CD4-positive, alpha-beta T cell (primary cell): ENCODE results near the gene HELQ. TPM values are rescaled to one million over a fixed set of nuclear protein-coding genes. Genes with fewer than 3 reads are reported as not detected.

Experiments used
- ATAC-seq: fragments of 200-7000 bp; cut with Tn5 transposase; one replicate; pipeline ENCODE4 v1.10.0; 2022; ENCODE audit warnings: mild to moderate bottlenecking; ENCODE audit not compliant: poor library complexity
- CTCF ChIA-PET: fragments of 350-600 bp; sonication (Branson Sonifier 250); formaldehyde crosslinking; loops from one replicate; lab custom pipeline; 2021; ENCODE audit warnings: antibody characterized with exemption, inconsistent platforms; lab: Charles Lee
- POLR2A ChIA-PET: fragments of 350-600 bp; sonication (Branson Sonifier 250); formaldehyde crosslinking; loops from one replicate; lab custom pipeline; 2021; ENCODE audit warnings: antibody characterized with exemption, inconsistent platforms; lab: Charles Lee
- DNase-seq, 14 experiments: peaks; one replicate each; pipeline ENCODE4 v3.0.0-alpha.2; 2013 to 2020; ENCODE audit warnings: mixed read lengths in 2 of 14
- H3K27ac ChIP-seq, 2 donors: one replicate each; pipeline versions ENCODE4 v1.5.1 to v1.7.0; 2013; ENCODE audit warnings: low read length in 2 of 2, low read depth in 1 of 2, mild to moderate bottlenecking in 1 of 2
- H3K27me3 ChIP-seq, 2 experiments: 1 replicate in 1 of 2; 2 replicates in 1 of 2; pipeline versions ENCODE4 v1.6.1 to v1.7.0; 2013; ENCODE audit warnings: low read length in 2 of 2, control low read depth in 1 of 2, mild to moderate bottlenecking in 1 of 2, moderate library complexity in 1 of 2; ENCODE audit not compliant: insufficient read depth in 2 of 2, control insufficient read depth in 1 of 2
- H3K36me3 ChIP-seq: one replicate; pipeline ENCODE4 v1.6.1; 2013; ENCODE audit warnings: low read length, control low read depth; ENCODE audit not compliant: insufficient read depth
- H3K4me1 ChIP-seq: one replicate; pipeline ENCODE4 v1.6.1; 2013; ENCODE audit warnings: low read length, control low read depth; ENCODE audit not compliant: insufficient read depth
- H3K4me3 ChIP-seq: one replicate; pipeline ENCODE4 v1.5.1; 2013; ENCODE audit warnings: mild to moderate bottlenecking, low read length, moderate library complexity
- H3K9me3 ChIP-seq, 2 experiments: 1 replicate in 1 of 2; 2 replicates in 1 of 2; pipeline versions ENCODE4 v1.6.1 to v1.7.0; 2013; ENCODE audit warnings: low read length in 2 of 2, mild to moderate bottlenecking in 2 of 2, control low read depth in 1 of 2, moderate library complexity in 1 of 2; ENCODE audit not compliant: control insufficient read depth in 1 of 2, insufficient read depth in 1 of 2
- H3K27ac Mint-ChIP-seq: one replicate; pipeline ENCODE4 v1.8.0; 2020; ENCODE audit warnings: mixed read lengths
- H3K27me3 Mint-ChIP-seq: one replicate; pipeline ENCODE4 v1.8.0; 2021; ENCODE audit warnings: mixed read lengths
- H3K36me3 Mint-ChIP-seq: one replicate; pipeline ENCODE4 v1.8.0; 2021; ENCODE audit warnings: low read depth, mixed read lengths
- H3K4me1 Mint-ChIP-seq: one replicate; pipeline ENCODE4 v1.8.0; 2021; ENCODE audit warnings: low read depth, mixed read lengths
- H3K4me3 Mint-ChIP-seq: one replicate; pipeline ENCODE4 v1.8.0; 2020; ENCODE audit warnings: mild to moderate bottlenecking, mixed read lengths
- H3K9me3 Mint-ChIP-seq: one replicate; pipeline ENCODE4 v1.8.0; 2020; ENCODE audit warnings: mixed read lengths
- CTCF ChIP-seq: fragments of 200-600 bp; IDR thresholded peaks from one replicate; pipeline ENCODE4 v1.8.0; 2022; ENCODE audit warnings: antibody characterized with exemption, mild to moderate bottlenecking
- intact Hi-C, 2 experiments: fragments of 100-400 bp; cut with DNase I in 1 of 2; cut with micrococcal nuclease in 1 of 2; formaldehyde crosslinking; loops; one replicate each; pipeline versions ENCODE4 v1.15.1 to v1.9.0; 2023 to 2025; cut with DNase I, micrococcal nuclease
- total RNA-seq, 174 experiments: library from RNA in 2 of 174; stranded (reverse) in 2 of 174; gene quantifications; one replicate each; pipeline ENCODE4 v1.2.3 and lab custom pipeline; 2021 to 2026

Gene HELQ
- total RNA-seq, 2 experiments from 2014 or later: 21.5 to 24.1 TPM

- no peak overlapping the region for H3K27ac Mint-ChIP-seq
- Histone ChIP-seq H3K9me3 (no peaks in the 10 kb centered on the region), H3K4me1 (no peaks in the 10 kb centered on the region), H3K27me3 (no peaks in the 10 kb centered on the region), H3K4me3 (no peak overlapping the region), H3K36me3 (peaks cover 85% of the 10 kb centered on the region), H3K27ac (no peak overlapping the region)
- intact Hi-C loops: no loop called here
- H3K4me3 Mint-ChIP-seq: no peak overlapping the region
- no peaks in the 10 kb centered on the region for H3K9me3 Mint-ChIP-seq
- no peaks in the 10 kb centered on the region for H3K4me1 Mint-ChIP-seq
- ATAC-seq (no peak), DNase-seq (no peak)
- no peaks in the 10 kb centered on the region for H3K27me3 Mint-ChIP-seq
- peaks cover 87% of the 10 kb centered on the region for H3K36me3 Mint-ChIP-seq
- no peak for TF ChIP-seq CTCF
- ChIA-PET POLR2A (no interaction called here), CTCF (no interaction called here)
These were observed 38.1 kb downstream of the HELQ start for GRCh38 chr4:83417566-83417965.

- no peak for DNase-seq
- H3K4me1 ChIP-seq: no peaks in the 10 kb centered on the region
- POLR2A ChIA-PET: no interaction called here
- no peak overlapping the region for H3K27ac ChIP-seq
- no peaks in the 10 kb centered on the region for H3K4me1 Mint-ChIP-seq
- no peaks in the 10 kb centered on the region for H3K9me3 ChIP-seq
- H3K36me3 Mint-ChIP-seq: peaks cover 94% of the 10 kb centered on the region
- ATAC-seq: no peak
- H3K4me3 ChIP-seq: no peak overlapping the region
- intact Hi-C loops: no loop called here
- no peak for TF ChIP-seq CTCF
- CTCF ChIA-PET: no interaction called here
- no peak overlapping the region for H3K4me3 Mint-ChIP-seq
- H3K9me3 Mint-ChIP-seq: no peaks in the 10 kb centered on the region
- no peaks in the 10 kb centered on the region for H3K27me3 ChIP-seq
- no peaks in the 10 kb centered on the region for H3K27me3 Mint-ChIP-seq
- peaks cover 73% of the 10 kb centered on the region for H3K36me3 ChIP-seq
- no peak overlapping the region for H3K27ac Mint-ChIP-seq
These were observed 41.9 kb downstream of the HELQ start for GRCh38 chr4:83413676-83414075.

GRCh38 chr4:83408908-83409307 lies 46.7 kb downstream of the HELQ start:
- intact Hi-C loops: no loop called here
- ATAC-seq: no peak
- no peak overlapping the region for H3K27ac Mint-ChIP-seq
- H3K27ac ChIP-seq: no peak overlapping the region
- H3K9me3 ChIP-seq: no peaks in the 10 kb centered on the region
- no peaks in the 10 kb centered on the region for H3K27me3 Mint-ChIP-seq
- H3K36me3 Mint-ChIP-seq: peaks cover 80% of the 10 kb centered on the region
- H3K27me3 ChIP-seq: no peaks in the 10 kb centered on the region
- H3K4me1 ChIP-seq: no peaks in the 10 kb centered on the region
- H3K4me3 Mint-ChIP-seq: no peak overlapping the region
- ChIA-PET POLR2A (no interaction called here), CTCF (no interaction called here)
- no peak overlapping the region for H3K4me3 ChIP-seq
- DNase-seq: no peak
- peaks cover 42% of the 10 kb centered on the region for H3K36me3 ChIP-seq
- no peaks in the 10 kb centered on the region for H3K4me1 Mint-ChIP-seq
- no peaks in the 10 kb centered on the region for H3K9me3 Mint-ChIP-seq
- TF ChIP-seq CTCF: no peak
